ENCODE results near the gene PDXK.
A peak's percentile ranks its signal among the peaks of the same experiment; 100 is the strongest.

- TF ChIP-seq ZNF140 (CRISPR knock-in tag; IDR thresholded peaks at IDR 0.05), result no peak
- no peak for TF ChIP-seq NFIC (IDR thresholded peaks at IDR 0.05)
- TF ChIP-seq EZH2 (IDR thresholded peaks at IDR 0.05; ENCODE audit: borderline replicate concordance, low read depth, low read length), result no peak
- TF ChIP-seq CTCF (IDR thresholded peaks at IDR 0.05 in 2 of 3, conservative IDR thresholded peaks at IDR 0.05 in 1 of 3; ENCODE audit: insufficient read depth in 2 of 3, low read depth in 1 of 3, low read length in 3 of 3), result peak; percentile 98 to 99 (median 99)
Observed at GRCh38 chr21:43810505-43811261, 91.8 kb downstream of the PDXK start.

Data from K562 (cell line).